GM12865 (cell line): ENCODE results near the gene PIK3C2G.

Source experiments
- DNase-seq: peaks from one replicate; pipeline ENCODE4 v3.0.0; 2010; ENCODE audit warnings: low read depth
- H3K4me3 ChIP-seq: 2 replicates; pipeline ENCODE4 v1.5.1; 2011; ENCODE audit warnings: mild to moderate bottlenecking, low read depth, low read length, control low read depth
- CTCF ChIP-seq: IDR thresholded peaks from 2 replicates; pipeline ENCODE4 v1.5.1; 2011; ENCODE audit warnings: low read length, control low read depth, low read depth, inconsistent platforms; ENCODE audit not compliant: insufficient read depth; ENCODE audit errors: missing control alignments

The PIK3C2G gene

GRCh38 chr12:18304609-18305008 lies 43.3 kb downstream of the PIK3C2G start:
- DNase-seq: no peak
- no peak overlapping the region for H3K4me3 ChIP-seq
- no peak for TF ChIP-seq CTCF

- DNase-seq: no peak
- no peak for TF ChIP-seq CTCF
- no peak overlapping the region for H3K4me3 ChIP-seq
Observed at GRCh38 chr12:18306311-18306710, 45.0 kb downstream of the PIK3C2G start.

GRCh38 chr12:18313306-18313705 lies 52.0 kb downstream of the PIK3C2G start:
- H3K4me3 ChIP-seq: no peak overlapping the region
- TF ChIP-seq CTCF: no peak
- DNase-seq: no peak

GRCh38 chr12:18320036-18320617 lies 58.8 kb downstream of the PIK3C2G start:
- no peak overlapping the region for H3K4me3 ChIP-seq
- TF ChIP-seq CTCF: peak; percentile 58
- peak; percentile 59 for DNase-seq

GRCh38 chr12:18320976-18321375 lies 59.7 kb downstream of the PIK3C2G start:
- DNase-seq: no peak
- no peak for TF ChIP-seq CTCF
- H3K4me3 ChIP-seq: no peak overlapping the region

- no peak for DNase-seq
- H3K4me3 ChIP-seq: no peak overlapping the region
- no peak for TF ChIP-seq CTCF
Observed at GRCh38 chr12:18323159-18323558, 61.8 kb downstream of the PIK3C2G start.

- H3K4me3 ChIP-seq: no peak overlapping the region
- no peak for DNase-seq
- no peak for TF ChIP-seq CTCF
Observed at GRCh38 chr12:18327036-18327435, 65.7 kb downstream of the PIK3C2G start.
